GM12878 (cell line): ENCODE data around the gene IDI2.

Source experiments
- NR2C2 ChIP-seq: IDR thresholded peaks from 2 replicates; pipeline ENCODE4 v1.6.1; 2011; ENCODE audit warnings: borderline replicate concordance, low read depth; ENCODE audit not compliant: control insufficient read depth, insufficient read length
- NR2F1 ChIP-seq: fragments of 450-650 bp; conservative IDR thresholded peaks from 2 replicates; pipeline ENCODE4 v1.6.1; 2017; ENCODE audit warnings: mild to moderate bottlenecking
- POLR2A ChIP-seq: IDR thresholded peaks from 2 replicates; pipeline ENCODE4 v1.6.1; 2011; ENCODE audit warnings: low read depth, mild to moderate bottlenecking, low read length
- TF ChIP-seq, protein P1 (sequence below), 3 experiments: IDR thresholded peaks in 2 of 3; conservative IDR thresholded peaks in 1 of 3; 2 replicates each; pipeline ENCODE4 v1.5.1; 2011; ENCODE audit warnings: low read depth in 3 of 3, low read length in 3 of 3, mild to moderate bottlenecking in 3 of 3, control low read depth in 2 of 3, moderate library complexity in 2 of 3, inconsistent platforms in 1 of 3, mixed read lengths in 1 of 3; ENCODE audit not compliant: control insufficient read depth in 2 of 3, insufficient read depth in 1 of 3; ENCODE audit errors: extremely low read depth in 1 of 3

DNA sequence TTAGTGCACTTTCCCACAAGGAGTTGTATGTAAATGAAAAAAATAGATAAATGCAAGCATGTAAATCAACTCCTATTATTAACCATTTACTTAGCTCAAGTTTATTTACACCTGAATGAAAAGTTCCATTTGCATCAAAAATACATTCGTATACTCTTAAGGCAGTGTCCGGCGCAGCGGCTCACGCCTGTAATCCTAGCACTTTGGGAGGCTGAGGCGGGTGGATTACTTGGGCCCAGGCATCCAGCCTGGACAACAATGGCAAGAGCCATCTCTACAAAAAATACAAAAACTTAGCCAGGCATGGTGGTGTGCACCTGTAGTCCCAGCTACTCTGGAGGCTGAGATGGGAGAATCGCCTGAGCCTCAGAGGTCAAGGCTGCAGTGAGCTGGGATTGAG is 4.2 kb upstream of the IDI2 start:
- TF ChIP-seq NR2F1 (no peak), NR2C2 (no peak), POLR2A (no peak)
- TF ChIP-seq, protein P1, sequence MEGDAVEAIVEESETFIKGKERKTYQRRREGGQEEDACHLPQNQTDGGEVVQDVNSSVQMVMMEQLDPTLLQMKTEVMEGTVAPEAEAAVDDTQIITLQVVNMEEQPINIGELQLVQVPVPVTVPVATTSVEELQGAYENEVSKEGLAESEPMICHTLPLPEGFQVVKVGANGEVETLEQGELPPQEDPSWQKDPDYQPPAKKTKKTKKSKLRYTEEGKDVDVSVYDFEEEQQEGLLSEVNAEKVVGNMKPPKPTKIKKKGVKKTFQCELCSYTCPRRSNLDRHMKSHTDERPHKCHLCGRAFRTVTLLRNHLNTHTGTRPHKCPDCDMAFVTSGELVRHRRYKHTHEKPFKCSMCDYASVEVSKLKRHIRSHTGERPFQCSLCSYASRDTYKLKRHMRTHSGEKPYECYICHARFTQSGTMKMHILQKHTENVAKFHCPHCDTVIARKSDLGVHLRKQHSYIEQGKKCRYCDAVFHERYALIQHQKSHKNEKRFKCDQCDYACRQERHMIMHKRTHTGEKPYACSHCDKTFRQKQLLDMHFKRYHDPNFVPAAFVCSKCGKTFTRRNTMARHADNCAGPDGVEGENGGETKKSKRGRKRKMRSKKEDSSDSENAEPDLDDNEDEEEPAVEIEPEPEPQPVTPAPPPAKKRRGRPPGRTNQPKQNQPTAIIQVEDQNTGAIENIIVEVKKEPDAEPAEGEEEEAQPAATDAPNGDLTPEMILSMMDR (IDR thresholded peaks at IDR 0.05 in 2 of 3, conservative IDR thresholded peaks at IDR 0.05 in 1 of 3; ENCODE audit: control insufficient read depth in 2 of 3, extremely low read depth in 1 of 3, insufficient read depth in 1 of 3, low read depth in 3 of 3, low read length in 3 of 3) = no peak
